WTC11 (cell line): ENCODE measurements around the gene UBE2E1.

Source experiments
- ATF1 ChIP-seq: sonication (generic); formaldehyde crosslinking; IDR thresholded peaks from 2 replicates; pipeline ENCODE4 v1.8.1; 2023; ENCODE audit warnings: mild to moderate bottlenecking, moderate library complexity, missing genetic modification reagents
- ATF2 ChIP-seq: sonication (generic); formaldehyde crosslinking; IDR thresholded peaks from 2 replicates; pipeline ENCODE4 v1.8.1; 2022; ENCODE audit warnings: low read depth, missing genetic modification reagents, borderline replicate concordance
- CREM ChIP-seq: sonication (generic); formaldehyde crosslinking; IDR thresholded peaks from 2 replicates; pipeline ENCODE4 v1.8.1; 2022; ENCODE audit warnings: mild to moderate bottlenecking, missing genetic modification reagents, moderate library complexity
- CTCF ChIP-seq: fragments of 200-600 bp; IDR thresholded peaks from 2 replicates; pipeline ENCODE4 v1.8.0; 2022; ENCODE audit warnings: antibody characterized with exemption
- E2F4 ChIP-seq: sonication (generic); formaldehyde crosslinking; IDR thresholded peaks from 2 replicates; pipeline ENCODE4 v1.8.1; 2022; ENCODE audit warnings: low read depth, mild to moderate bottlenecking, moderate library complexity, missing genetic modification reagents, borderline replicate concordance
- ESRRA ChIP-seq: sonication (generic); formaldehyde crosslinking; IDR thresholded peaks from 2 replicates; pipeline ENCODE4 v1.8.1; 2022; ENCODE audit warnings: mild to moderate bottlenecking, missing genetic modification reagents, borderline replicate concordance
- ETV6 ChIP-seq: sonication (generic); formaldehyde crosslinking; IDR thresholded peaks from 2 replicates; pipeline ENCODE4 v1.8.1; 2022; ENCODE audit warnings: mild to moderate bottlenecking, missing genetic modification reagents
- FOXK1 ChIP-seq: sonication (generic); formaldehyde crosslinking; IDR thresholded peaks from 2 replicates; pipeline ENCODE4 v1.8.0; 2022; ENCODE audit warnings: mild to moderate bottlenecking, moderate library complexity, missing genetic modification reagents
- ZNF121 ChIP-seq: sonication (generic); formaldehyde crosslinking; IDR thresholded peaks from 2 replicates; pipeline ENCODE4 v1.8.0; 2023; ENCODE audit warnings: missing genetic modification reagents
- ZNF219 ChIP-seq: sonication (generic); formaldehyde crosslinking; IDR thresholded peaks from 2 replicates; pipeline ENCODE4 v1.8.0; 2023; ENCODE audit warnings: missing genetic modification reagents, mild to moderate bottlenecking, borderline replicate concordance

DNA sequence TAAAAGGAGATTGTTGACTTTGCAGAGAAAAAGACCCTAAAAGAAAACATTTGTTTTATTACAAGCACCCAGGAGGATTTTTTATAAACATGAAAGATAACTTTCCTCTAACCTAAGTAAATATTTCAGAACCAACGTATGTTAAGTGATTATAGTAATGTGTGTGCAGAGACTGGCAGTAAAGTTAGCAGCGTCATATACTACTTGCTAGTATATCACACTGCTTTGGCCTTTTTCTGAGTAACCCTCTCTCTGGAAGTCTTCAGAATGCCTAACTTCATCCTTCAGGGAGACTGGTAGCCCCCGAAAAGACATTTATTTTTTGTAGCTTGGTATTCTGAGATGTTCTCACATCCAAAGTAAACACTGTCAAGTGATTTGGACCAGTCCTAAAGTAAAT lies 17.9 kb downstream of the UBE2E1 start:
- TF ChIP-seq ATF1 (CRISPR knock-in tag) (no peak), ETV6 (CRISPR knock-in tag) (no peak), CTCF (no peak), ESRRA (no peak), ZNF121 (CRISPR knock-in tag) (peak; percentile 75; the same call in 1 of the 2 replicates), E2F4 (CRISPR knock-in tag) (no peak), CREM (no peak), ZNF219 (CRISPR knock-in tag) (no peak), ATF2 (no peak), FOXK1 (no peak)
